ENCODE data around the gene CDH4. TPM values are rescaled to one million over a fixed set of nuclear protein-coding genes. Genes with fewer than 3 reads are reported as not detected.

The CDH4 gene
- total and polyA plus RNA-seq, 2 of the 13 experiments (the other 11 are each of a cell fraction or from before 2014, with no cell fraction given), result not detected

- TF ChIP-seq MNT (IDR thresholded peaks at IDR 0.05), result peak; percentile 99
- TF ChIP-seq PHB2 (IDR thresholded peaks at IDR 0.05; ENCODE audit: partially characterized antibody), result peak; percentile 98
- peak; percentile 14; the same call in 1 of the 2 replicates for TF ChIP-seq TBX3 (IDR thresholded peaks at IDR 0.05; ENCODE audit: borderline replicate concordance)
- no peak for TF ChIP-seq PREB (CRISPR knock-in tag; IDR thresholded peaks at IDR 0.05)
- TF ChIP-seq ZFP90 (CRISPR knock-in tag; IDR thresholded peaks at IDR 0.05; ENCODE audit: borderline replicate concordance), result no peak
- no peak for TF ChIP-seq SKIL (CRISPR knock-in tag; IDR thresholded peaks at IDR 0.05; ENCODE audit: borderline replicate concordance)
- no peak for TF ChIP-seq ZNF788 (CRISPR knock-in tag; IDR thresholded peaks at IDR 0.05; ENCODE audit: borderline replicate concordance)
- no peak for TF ChIP-seq PRMT3 (CRISPR knock-in tag; IDR thresholded peaks at IDR 0.05; ENCODE audit: borderline replicate concordance, low read depth)
- TF ChIP-seq MZF1 (CRISPR knock-in tag; IDR thresholded peaks at IDR 0.05; ENCODE audit: borderline replicate concordance), result no peak
- no peak for TF ChIP-seq SUZ12 (IDR thresholded peaks at IDR 0.05; ENCODE audit: low read depth, low read length)
- TF ChIP-seq ZKSCAN8 (CRISPR knock-in tag; IDR thresholded peaks at IDR 0.05; ENCODE audit: borderline replicate concordance), result no peak
- peak; percentile 96 for TF ChIP-seq NBN (conservative IDR thresholded peaks at IDR 0.05)
- peak; percentile 35; the same call in 1 of the 2 replicates for TF ChIP-seq FOXA1 (IDR thresholded peaks at IDR 0.05)
- TF ChIP-seq FOXA1 (CRISPR knock-in tag; IDR thresholded peaks at IDR 0.05), result no peak
- no peak for TF ChIP-seq CCDC6 (CRISPR knock-in tag; IDR thresholded peaks at IDR 0.05)
- no peak for TF ChIP-seq ZNF451 (CRISPR knock-in tag; IDR thresholded peaks at IDR 0.05)
Observed at GRCh38 chr20:61424011-61424627, 172.1 kb downstream of the CDH4 start (continued).

Data from HepG2 (cell line).